ENCODE results near the gene ZNF474.

Gene ZNF474

GRCh38 chr5:122121479-122122465, 7.6 kb upstream of the ZNF474 start:
- Histone ChIP-seq H3K36me3 (ENCODE audit: control insufficient read depth, insufficient read depth, low read length) (no peaks in the 10 kb centered on the region), H3K4me3 (ENCODE audit: low read length) (no peak overlapping the region), H3K9ac (ENCODE audit: low read length) (no peak overlapping the region), H3K4me1 (ENCODE audit: control insufficient read depth, insufficient read depth, low read length) (peaks cover 7% of the 10 kb centered on the region), H3K27me3 (ENCODE audit: control insufficient read depth, insufficient read depth, low read length) (no peaks in the 10 kb centered on the region), H3K27ac (ENCODE audit: low read depth, low read length) (no peak overlapping the region)

- peaks cover 23% of the 10 kb centered on the region for H3K4me1 ChIP-seq (ENCODE audit: control insufficient read depth, insufficient read depth, low read length)
- no peak overlapping the region for H3K27ac ChIP-seq (ENCODE audit: low read depth, low read length)
- no peaks in the 10 kb centered on the region for H3K36me3 ChIP-seq (ENCODE audit: control insufficient read depth, insufficient read depth, low read length)
These were observed 4.6 kb upstream of the ZNF474 start for GRCh38 chr5:122124766-122125165.

GRCh38 chr5:122126177-122126755, 3.1 kb upstream of the ZNF474 start:
- H3K27me3 ChIP-seq (ENCODE audit: control insufficient read depth, insufficient read depth, low read length), result no peaks in the 10 kb centered on the region
- H3K9ac ChIP-seq (ENCODE audit: low read length), result no peak overlapping the region
- H3K4me3 ChIP-seq (ENCODE audit: low read length), result no peak overlapping the region
- H3K4me1 ChIP-seq (ENCODE audit: control insufficient read depth, insufficient read depth, low read length), result peaks cover 27% of the 10 kb centered on the region
- H3K36me3 ChIP-seq (ENCODE audit: control insufficient read depth, insufficient read depth, low read length), result no peaks in the 10 kb centered on the region
- H3K27ac ChIP-seq (ENCODE audit: low read depth, low read length), result peak overlapping the region; percentile 73

More at GRCh38 chr5:122124766-122125165, 4.6 kb upstream of the ZNF474 start:
- H3K9ac ChIP-seq (ENCODE audit: low read length), result no peak overlapping the region
- H3K4me3 ChIP-seq (ENCODE audit: low read length), result no peak overlapping the region
- no peaks in the 10 kb centered on the region for H3K27me3 ChIP-seq (ENCODE audit: control insufficient read depth, insufficient read depth, low read length)

- H3K4me3 ChIP-seq (ENCODE audit: low read length), result no peak overlapping the region
- no peak overlapping the region for H3K9ac ChIP-seq (ENCODE audit: low read length)
- peak overlapping the region; percentile 73 for H3K27ac ChIP-seq (ENCODE audit: low read depth, low read length)
These were observed 2.5 kb upstream of the ZNF474 start for GRCh38 chr5:122126756-122127321.

GRCh38 chr5:122130152-122130551, 806 bp downstream of the ZNF474 start:
- H3K27ac ChIP-seq (ENCODE audit: low read depth, low read length), result no peak overlapping the region
- no peak overlapping the region for H3K9ac ChIP-seq (ENCODE audit: low read length)
- H3K27me3 ChIP-seq (ENCODE audit: control insufficient read depth, insufficient read depth, low read length), result no peaks in the 10 kb centered on the region
- H3K4me1 ChIP-seq (ENCODE audit: control insufficient read depth, insufficient read depth, low read length), result peaks cover 27% of the 10 kb centered on the region
- no peak overlapping the region for H3K4me3 ChIP-seq (ENCODE audit: low read length)
- no peaks in the 10 kb centered on the region for H3K36me3 ChIP-seq (ENCODE audit: control insufficient read depth, insufficient read depth, low read length)

More at GRCh38 chr5:122126756-122127321, 2.5 kb upstream of the ZNF474 start:
- Histone ChIP-seq H3K27me3 (ENCODE audit: control insufficient read depth, insufficient read depth, low read length) (no peaks in the 10 kb centered on the region), H3K36me3 (ENCODE audit: control insufficient read depth, insufficient read depth, low read length) (no peaks in the 10 kb centered on the region), H3K4me1 (ENCODE audit: control insufficient read depth, insufficient read depth, low read length) (peaks cover 27% of the 10 kb centered on the region)

GRCh38 chr5:122137702-122138101, 8.4 kb downstream of the ZNF474 start:
- Histone ChIP-seq H3K9ac (ENCODE audit: low read length) (no peak overlapping the region), H3K36me3 (ENCODE audit: control insufficient read depth, insufficient read depth, low read length) (no peaks in the 10 kb centered on the region), H3K4me3 (ENCODE audit: low read length) (no peak overlapping the region), H3K27me3 (ENCODE audit: control insufficient read depth, insufficient read depth, low read length) (no peaks in the 10 kb centered on the region), H3K27ac (ENCODE audit: low read depth, low read length) (no peak overlapping the region), H3K4me1 (ENCODE audit: control insufficient read depth, insufficient read depth, low read length) (no peaks in the 10 kb centered on the region)

GRCh38 chr5:122138356-122138755, 9.0 kb downstream of the ZNF474 start:
- Histone ChIP-seq H3K9ac (ENCODE audit: low read length) (no peak overlapping the region), H3K27me3 (ENCODE audit: control insufficient read depth, insufficient read depth, low read length) (no peaks in the 10 kb centered on the region), H3K4me1 (ENCODE audit: control insufficient read depth, insufficient read depth, low read length) (no peaks in the 10 kb centered on the region), H3K36me3 (ENCODE audit: control insufficient read depth, insufficient read depth, low read length) (no peaks in the 10 kb centered on the region), H3K27ac (ENCODE audit: low read depth, low read length) (no peak overlapping the region), H3K4me3 (ENCODE audit: low read length) (no peak overlapping the region)

- Histone ChIP-seq H3K27ac (ENCODE audit: low read depth, low read length) (no peak overlapping the region), H3K27me3 (ENCODE audit: control insufficient read depth, insufficient read depth, low read length) (no peaks in the 10 kb centered on the region), H3K4me3 (ENCODE audit: low read length) (no peak overlapping the region), H3K9ac (ENCODE audit: low read length) (no peak overlapping the region), H3K36me3 (ENCODE audit: control insufficient read depth, insufficient read depth, low read length) (no peaks in the 10 kb centered on the region), H3K4me1 (ENCODE audit: control insufficient read depth, insufficient read depth, low read length) (peaks cover 1% of the 10 kb centered on the region)
These were observed 11.6 kb downstream of the ZNF474 start for GRCh38 chr5:122140900-122141299.

- H3K9ac ChIP-seq (ENCODE audit: low read length), result no peak overlapping the region
- H3K4me3 ChIP-seq (ENCODE audit: low read length), result no peak overlapping the region
- H3K36me3 ChIP-seq (ENCODE audit: control insufficient read depth, insufficient read depth, low read length), result no peaks in the 10 kb centered on the region
- H3K27me3 ChIP-seq (ENCODE audit: control insufficient read depth, insufficient read depth, low read length), result no peaks in the 10 kb centered on the region
- H3K4me1 ChIP-seq (ENCODE audit: control insufficient read depth, insufficient read depth, low read length), result peaks cover 4% of the 10 kb centered on the region
- H3K27ac ChIP-seq (ENCODE audit: low read depth, low read length), result no peak overlapping the region
These were observed 12.4 kb downstream of the ZNF474 start for GRCh38 chr5:122141751-122142150.

- no peak overlapping the region for H3K9ac ChIP-seq (ENCODE audit: low read length)
- H3K4me3 ChIP-seq (ENCODE audit: low read length), result no peak overlapping the region
- H3K36me3 ChIP-seq (ENCODE audit: control insufficient read depth, insufficient read depth, low read length), result no peaks in the 10 kb centered on the region
- H3K27ac ChIP-seq (ENCODE audit: low read depth, low read length), result no peak overlapping the region
- no peaks in the 10 kb centered on the region for H3K27me3 ChIP-seq (ENCODE audit: control insufficient read depth, insufficient read depth, low read length)
- peaks cover 4% of the 10 kb centered on the region for H3K4me1 ChIP-seq (ENCODE audit: control insufficient read depth, insufficient read depth, low read length)
These were observed 13.3 kb downstream of the ZNF474 start for GRCh38 chr5:122142480-122143164.

- no peak overlapping the region for H3K9ac ChIP-seq (ENCODE audit: low read length)
- H3K4me1 ChIP-seq (ENCODE audit: control insufficient read depth, insufficient read depth, low read length), result peaks cover 8% of the 10 kb centered on the region
- no peaks in the 10 kb centered on the region for H3K36me3 ChIP-seq (ENCODE audit: control insufficient read depth, insufficient read depth, low read length)
- H3K4me3 ChIP-seq (ENCODE audit: low read length), result no peak overlapping the region
- H3K27me3 ChIP-seq (ENCODE audit: control insufficient read depth, insufficient read depth, low read length), result no peaks in the 10 kb centered on the region
- H3K27ac ChIP-seq (ENCODE audit: low read depth, low read length), result no peak overlapping the region
These were observed 14.9 kb downstream of the ZNF474 start for GRCh38 chr5:122144236-122144635.

- H3K27ac ChIP-seq (ENCODE audit: low read depth, low read length), result no peak overlapping the region
- no peaks in the 10 kb centered on the region for H3K36me3 ChIP-seq (ENCODE audit: control insufficient read depth, insufficient read depth, low read length)
- H3K9ac ChIP-seq (ENCODE audit: low read length), result no peak overlapping the region
- no peaks in the 10 kb centered on the region for H3K27me3 ChIP-seq (ENCODE audit: control insufficient read depth, insufficient read depth, low read length)
- H3K4me1 ChIP-seq (ENCODE audit: control insufficient read depth, insufficient read depth, low read length), result peaks cover 8% of the 10 kb centered on the region
- no peak overlapping the region for H3K4me3 ChIP-seq (ENCODE audit: low read length)
These were observed 16.6 kb downstream of the ZNF474 start for GRCh38 chr5:122145906-122146305.

Data from rectal smooth muscle tissue (tissue), 1 donor.